Measurements from ENCODE around the gene RNF130. TPM values are rescaled to one million over a fixed set of nuclear protein-coding genes. Genes with fewer than 3 reads are reported as not detected.

Gene RNF130
- total RNA-seq, 1 donor from 2014 or later: 104 TPM

GRCh38 chr5:179908528-179908927, 163.0 kb downstream of the RNF130 start:
- DNase-seq: peak; percentile 49
- peaks cover 6% of the 10 kb centered on the region for H3K9me3 Mint-ChIP-seq (ENCODE audit: unreplicated experiment)
- TF ChIP-seq CTCF (IDR thresholded peaks at IDR 0.05; ENCODE audit: partially characterized antibody, unreplicated experiment): no peak
- H3K36me3 Mint-ChIP-seq (ENCODE audit: unreplicated experiment): peaks cover 4% of the 10 kb centered on the region
- peaks cover 9% of the 10 kb centered on the region for H3K27me3 Mint-ChIP-seq (ENCODE audit: unreplicated experiment)
- no peak overlapping the region for H3K4me3 Mint-ChIP-seq (ENCODE audit: unreplicated experiment)
- H3K4me1 Mint-ChIP-seq (ENCODE audit: low read depth, unreplicated experiment): peaks cover 2% of the 10 kb centered on the region
- no peak overlapping the region for H3K27ac Mint-ChIP-seq (ENCODE audit: unreplicated experiment)

GRCh38 chr5:179907556-179908324, 163.8 kb downstream of the RNF130 start, which contains the start of gene TBC1D9B:
Gene TBC1D9B, minus strand, starts transcription at chr5:179907897. Its CDS starts 76 bp downstream, at chr5:179907821.
- Mint-ChIP-seq H3K9me3 (ENCODE audit: unreplicated experiment) (peaks cover 6% of the 10 kb centered on the region), H3K27me3 (ENCODE audit: unreplicated experiment) (peaks cover 9% of the 10 kb centered on the region), H3K4me1 (ENCODE audit: low read depth, unreplicated experiment) (peaks cover 4% of the 10 kb centered on the region), H3K4me3 (ENCODE audit: unreplicated experiment) (peak within 1 kb of the TSS; percentile 86), H3K36me3 (ENCODE audit: unreplicated experiment) (peaks cover 4% of the 10 kb centered on the region), H3K27ac (ENCODE audit: unreplicated experiment) (no peak within 1 kb of the TSS)
- DNase-seq: peak; percentile 70
- peak; percentile 31 for TF ChIP-seq CTCF (IDR thresholded peaks at IDR 0.05; ENCODE audit: partially characterized antibody, unreplicated experiment)

- H3K9me3 Mint-ChIP-seq (ENCODE audit: unreplicated experiment): peaks cover 6% of the 10 kb centered on the region
- peak overlapping the region; percentile 86 for H3K4me3 Mint-ChIP-seq (ENCODE audit: unreplicated experiment)
- H3K36me3 Mint-ChIP-seq (ENCODE audit: unreplicated experiment): peaks cover 4% of the 10 kb centered on the region
- H3K27ac Mint-ChIP-seq (ENCODE audit: unreplicated experiment): no peak overlapping the region
- peaks cover 8% of the 10 kb centered on the region for H3K4me1 Mint-ChIP-seq (ENCODE audit: low read depth, unreplicated experiment)
- peaks cover 9% of the 10 kb centered on the region for H3K27me3 Mint-ChIP-seq (ENCODE audit: unreplicated experiment)
- peak; percentile 61 for DNase-seq
- TF ChIP-seq CTCF (IDR thresholded peaks at IDR 0.05; ENCODE audit: partially characterized antibody, unreplicated experiment): no peak
Measured at GRCh38 chr5:179906795-179907555, 164.6 kb downstream of the RNF130 start.

GRCh38 chr5:179906294-179906794, 165.2 kb downstream of the RNF130 start:
- no peak for DNase-seq
- Mint-ChIP-seq H3K27ac (ENCODE audit: unreplicated experiment) (no peak overlapping the region), H3K4me3 (ENCODE audit: unreplicated experiment) (peak overlapping the region; percentile 82), H3K27me3 (ENCODE audit: unreplicated experiment) (peaks cover 9% of the 10 kb centered on the region), H3K36me3 (ENCODE audit: unreplicated experiment) (peaks cover 4% of the 10 kb centered on the region), H3K4me1 (ENCODE audit: low read depth, unreplicated experiment) (peaks cover 9% of the 10 kb centered on the region), H3K9me3 (ENCODE audit: unreplicated experiment) (peaks cover 6% of the 10 kb centered on the region)
- TF ChIP-seq CTCF (IDR thresholded peaks at IDR 0.05; ENCODE audit: partially characterized antibody, unreplicated experiment): no peak
